ENCODE measurements around the gene TEX2.

Gene TEX2

GRCh38 chr17:64234961-64235360, 28.1 kb downstream of the TEX2 start:
- Histone ChIP-seq H3K27ac (ENCODE audit: low read depth, low read length, poor library complexity, severe bottlenecking) (no peak overlapping the region), H2AFZ (ENCODE audit: low read length) (no peak overlapping the region), H3K9ac (ENCODE audit: low read length) (no peak overlapping the region), H3K79me2 (ENCODE audit: insufficient read depth, low read length) (no peaks in the 10 kb centered on the region), H3F3A (ENCODE audit: insufficient read depth, low read length) (no peaks in the 10 kb centered on the region), H3K4me1 (ENCODE audit: insufficient read depth, low read length, severe bottlenecking) (no peaks in the 10 kb centered on the region), H3K27me3 (ENCODE audit: insufficient read depth, low read length) (no peaks in the 10 kb centered on the region), H3K4me2 (ENCODE audit: low read length) (no peak overlapping the region), H3K9me3 (ENCODE audit: low read length) (no peaks in the 10 kb centered on the region), H3K4me3 (ENCODE audit: low read depth, low read length, poor library complexity, severe bottlenecking) (no peak overlapping the region), H3K36me3 (ENCODE audit: insufficient read depth, low read length) (no peaks in the 10 kb centered on the region), H4K20me1 (ENCODE audit: insufficient read depth, low read length) (no peaks in the 10 kb centered on the region), H3K9me2 (ENCODE audit: low read depth, low read length) (no peaks in the 10 kb centered on the region)
- no peak for TF ChIP-seq EZH2 (IDR thresholded peaks at IDR 0.05; ENCODE audit: borderline replicate concordance, low read length)
- no peak for TF ChIP-seq CTCF (IDR thresholded peaks at IDR 0.05; ENCODE audit: low read length)

- no peaks in the 10 kb centered on the region for H3K27me3 ChIP-seq (ENCODE audit: insufficient read depth, low read length)
- no peak overlapping the region for H2AFZ ChIP-seq (ENCODE audit: low read length)
- H3F3A ChIP-seq (ENCODE audit: insufficient read depth, low read length) = no peaks in the 10 kb centered on the region
- H3K27ac ChIP-seq (ENCODE audit: low read depth, low read length, poor library complexity, severe bottlenecking) = no peak overlapping the region
- no peaks in the 10 kb centered on the region for H3K79me2 ChIP-seq (ENCODE audit: insufficient read depth, low read length)
- H4K20me1 ChIP-seq (ENCODE audit: insufficient read depth, low read length) = no peaks in the 10 kb centered on the region
- H3K9ac ChIP-seq (ENCODE audit: low read length) = no peak overlapping the region
- H3K9me2 ChIP-seq (ENCODE audit: low read depth, low read length) = no peaks in the 10 kb centered on the region
- H3K4me3 ChIP-seq (ENCODE audit: low read depth, low read length, poor library complexity, severe bottlenecking) = no peak overlapping the region
- no peaks in the 10 kb centered on the region for H3K36me3 ChIP-seq (ENCODE audit: insufficient read depth, low read length)
- H3K4me2 ChIP-seq (ENCODE audit: low read length) = no peak overlapping the region
- no peaks in the 10 kb centered on the region for H3K4me1 ChIP-seq (ENCODE audit: insufficient read depth, low read length, severe bottlenecking)
- H3K9me3 ChIP-seq (ENCODE audit: low read length) = no peaks in the 10 kb centered on the region
- TF ChIP-seq CTCF (IDR thresholded peaks at IDR 0.05; ENCODE audit: low read length) = no peak
- TF ChIP-seq EZH2 (IDR thresholded peaks at IDR 0.05; ENCODE audit: borderline replicate concordance, low read length) = no peak
These were observed 30.4 kb downstream of the TEX2 start for GRCh38 chr17:64232466-64233262.

- Histone ChIP-seq H3K27me3 (ENCODE audit: insufficient read depth, low read length) (no peaks in the 10 kb centered on the region), H3K79me2 (ENCODE audit: insufficient read depth, low read length) (no peaks in the 10 kb centered on the region), H3K9ac (ENCODE audit: low read length) (no peak overlapping the region), H3K36me3 (ENCODE audit: insufficient read depth, low read length) (no peaks in the 10 kb centered on the region), H3K9me2 (ENCODE audit: low read depth, low read length) (no peaks in the 10 kb centered on the region), H2AFZ (ENCODE audit: low read length) (no peak overlapping the region), H3K4me1 (ENCODE audit: insufficient read depth, low read length, severe bottlenecking) (no peaks in the 10 kb centered on the region), H3K27ac (ENCODE audit: low read depth, low read length, poor library complexity, severe bottlenecking) (no peak overlapping the region), H4K20me1 (ENCODE audit: insufficient read depth, low read length) (no peaks in the 10 kb centered on the region), H3K4me3 (ENCODE audit: low read depth, low read length, poor library complexity, severe bottlenecking) (no peak overlapping the region), H3K9me3 (ENCODE audit: low read length) (no peaks in the 10 kb centered on the region), H3F3A (ENCODE audit: insufficient read depth, low read length) (no peaks in the 10 kb centered on the region), H3K4me2 (ENCODE audit: low read length) (no peak overlapping the region)
- no peak for TF ChIP-seq EZH2 (IDR thresholded peaks at IDR 0.05; ENCODE audit: borderline replicate concordance, low read length)
- no peak for TF ChIP-seq CTCF (IDR thresholded peaks at IDR 0.05; ENCODE audit: low read length)
These were observed 31.4 kb downstream of the TEX2 start for GRCh38 chr17:64231567-64232141.

All from OCI-LY1 (cell line).